Measurements from ENCODE around the gene APBA1. TPM values are rescaled to one million over a fixed set of nuclear protein-coding genes. Genes with fewer than 3 reads are reported as not detected.

Gene APBA1
- total and polyA plus RNA-seq, 2 of the 8 experiments (the other 6 are each of a cell fraction or from before 2014, with no cell fraction given) = 0.36 to 0.60 TPM

GRCh38 chr9:69646810-69647209, 25.4 kb downstream of the APBA1 start (continued):
- TF ChIP-seq ATF2 (IDR thresholded peaks at IDR 0.05; ENCODE audit: low read length) = no peak
- TF ChIP-seq RNF2 (IDR thresholded peaks at IDR 0.05; ENCODE audit: borderline replicate concordance, low read depth, low read length, missing control alignments, poor library complexity, severe bottlenecking) = no peak
- no peak for TF ChIP-seq KDM5A (IDR thresholded peaks at IDR 0.05; ENCODE audit: low read length)
- no peak for TF ChIP-seq TCF12 (IDR thresholded peaks at IDR 0.05; ENCODE audit: low read depth, low read length)
- TF ChIP-seq ZNF274 (IDR thresholded peaks at IDR 0.05; ENCODE audit: borderline replicate concordance, extremely low read depth, low read length) = no peak

Measured in H1 (cell line).